Mesenchymal stem cell (in vitro differentiated cells and primary cell): Measurements from ENCODE around the gene CBL.
A peak's percentile ranks its signal among the peaks of the same experiment; 100 is the strongest.

Source experiments
- DNase-seq: peaks from one replicate; pipeline ENCODE4 v3.0.0-alpha.2; 2013
- H2AFZ ChIP-seq: one replicate; pipeline ENCODE4 v1.6.1; 2013; ENCODE audit warnings: low read depth, mild to moderate bottlenecking, control low read depth, inconsistent platforms, low read length, moderate library complexity
- H2AK5ac ChIP-seq: 2 replicates; pipeline ENCODE4 v1.6.1; 2013; ENCODE audit warnings: low read length, moderate library complexity, mild to moderate bottlenecking, inconsistent platforms; ENCODE audit not compliant: severe bottlenecking
- H2BK120ac ChIP-seq: one replicate; pipeline ENCODE4 v1.6.1; 2013; ENCODE audit warnings: low read depth, mild to moderate bottlenecking, inconsistent platforms, low read length, moderate library complexity
- H2BK12ac ChIP-seq, 2 experiments: one replicate each; pipeline ENCODE4 v1.6.1; 2013; ENCODE audit warnings: inconsistent platforms in 2 of 2, low read length in 2 of 2, mild to moderate bottlenecking in 2 of 2, moderate library complexity in 2 of 2, control low read depth in 1 of 2
- H2BK15ac ChIP-seq: one replicate; pipeline ENCODE4 v1.6.1; 2013; ENCODE audit warnings: mild to moderate bottlenecking, low read depth, inconsistent platforms; ENCODE audit not compliant: poor library complexity, severe bottlenecking
- H2BK5ac ChIP-seq: 2 replicates; pipeline ENCODE4 v1.6.1; 2013; ENCODE audit warnings: low read depth, mild to moderate bottlenecking, low read length, control low read depth, inconsistent platforms; ENCODE audit not compliant: poor library complexity, severe bottlenecking
- H3K14ac ChIP-seq, 2 experiments: one replicate each; pipeline ENCODE4 v1.6.1; 2013; ENCODE audit warnings: inconsistent platforms in 2 of 2, low read length in 2 of 2, control low read depth in 1 of 2, mild to moderate bottlenecking in 1 of 2, moderate library complexity in 1 of 2
- H3K18ac ChIP-seq, 2 experiments: one replicate each; pipeline ENCODE4 v1.6.1; 2013; ENCODE audit warnings: inconsistent platforms in 2 of 2, low read length in 2 of 2, control low read depth in 1 of 2, low read depth in 1 of 2, mild to moderate bottlenecking in 1 of 2
- H3K23ac ChIP-seq, 2 experiments: one replicate each; pipeline ENCODE4 v1.6.1; 2013; ENCODE audit warnings: inconsistent platforms in 2 of 2, low read length in 2 of 2, mild to moderate bottlenecking in 2 of 2, moderate library complexity in 2 of 2, control low read depth in 1 of 2
- H3K27ac ChIP-seq: 2 replicates; pipeline ENCODE4 v1.5.1; 2013; ENCODE audit warnings: mild to moderate bottlenecking, moderate library complexity, low read length, control low read depth, inconsistent platforms; ENCODE audit not compliant: poor library complexity, severe bottlenecking
- H3K27me3 ChIP-seq, 2 experiments: 2 replicates each; pipeline versions ENCODE4 v1.6.1 to v1.7.0; 2013; ENCODE audit warnings: low read length in 2 of 2, mild to moderate bottlenecking in 2 of 2, moderate library complexity in 2 of 2, control low read depth in 1 of 2, inconsistent platforms in 1 of 2; ENCODE audit not compliant: control insufficient read depth in 1 of 2, insufficient read depth in 1 of 2
- H3K36me3 ChIP-seq, 2 experiments: 2 replicates each; pipeline versions ENCODE4 v1.6.1 to v1.7.0; 2013; ENCODE audit warnings: low read length in 2 of 2, control low read depth in 1 of 2, inconsistent platforms in 1 of 2, low read depth in 1 of 2, mild to moderate bottlenecking in 1 of 2; ENCODE audit not compliant: insufficient read depth in 2 of 2, control insufficient read depth in 1 of 2
- H3K4ac ChIP-seq, 2 experiments: one replicate each; pipeline ENCODE4 v1.6.1; 2013; ENCODE audit warnings: inconsistent platforms in 2 of 2, low read length in 2 of 2, mild to moderate bottlenecking in 2 of 2, moderate library complexity in 2 of 2, control low read depth in 1 of 2, low read depth in 1 of 2
- H3K4me1 ChIP-seq: 2 replicates; pipeline ENCODE4 v1.6.1; 2013; ENCODE audit warnings: low read depth, low read length, control low read depth; ENCODE audit not compliant: control insufficient read depth, insufficient read depth
- H3K4me2 ChIP-seq: 2 replicates; pipeline ENCODE4 v1.6.1; 2013; ENCODE audit warnings: low read length, mild to moderate bottlenecking, inconsistent platforms; ENCODE audit not compliant: poor library complexity, severe bottlenecking
- H3K4me3 ChIP-seq, 2 experiments: 2 replicates each; pipeline versions ENCODE4 v1.5.1 to v1.7.0; 2013; ENCODE audit warnings: low read length in 2 of 2, mild to moderate bottlenecking in 2 of 2, control low read depth in 1 of 2, low read depth in 1 of 2; ENCODE audit not compliant: insufficient read depth in 1 of 2
- H3K79me1 ChIP-seq: replicated peaks from 2 replicates; pipeline ENCODE4 v1.6.1; 2013; ENCODE audit warnings: mild to moderate bottlenecking, control low read depth, low read length, inconsistent platforms; ENCODE audit not compliant: poor library complexity, severe bottlenecking
- H3K9ac ChIP-seq: 2 replicates; pipeline ENCODE4 v1.7.0; 2013; ENCODE audit warnings: mild to moderate bottlenecking, low read length, moderate library complexity
- H3K9me3 ChIP-seq: 2 replicates; pipeline ENCODE4 v1.7.0; 2013; ENCODE audit warnings: mild to moderate bottlenecking, low read length; ENCODE audit not compliant: control insufficient read depth
- H4K8ac ChIP-seq: one replicate; pipeline ENCODE4 v1.6.1; 2013; ENCODE audit warnings: inconsistent platforms, mild to moderate bottlenecking, low read length, moderate library complexity
- H4K91ac ChIP-seq: one replicate; pipeline ENCODE4 v1.6.1; 2013; ENCODE audit warnings: mild to moderate bottlenecking, low read length, inconsistent platforms
- whole genome bisulfite sequencing: methylation state at CpG from one replicate; pipeline ENCODE4 v1.1.7; 2013; ENCODE audit warnings: mixed read lengths; 5-methylcytosine and 5-hydroxymethylcytosine counted together

The CBL gene

GRCh38 chr11:119307974-119308373 is 101.8 kb downstream of the CBL start:
- Histone ChIP-seq H2BK15ac (no peak overlapping the region), H3K14ac (no peak overlapping the region), H3K4me2 (no peak overlapping the region), H3K9ac (no peak overlapping the region), H3K27me3 (peaks cover 0 to 9% of the 10 kb centered on the region in 2 experiments), H3K4me3 (no peak overlapping the region), H2BK5ac (no peak overlapping the region), H3K23ac (no peak overlapping the region), H2BK12ac (no peak overlapping the region), H3K36me3 (peaks cover 37 to 61% of the 10 kb centered on the region in 2 experiments), H4K91ac (no peak overlapping the region), H3K4ac (no peak overlapping the region), H3K9me3 (no peaks in the 10 kb centered on the region), H3K18ac (no peak overlapping the region), H3K79me1 (peaks cover 1% of the 10 kb centered on the region), H4K8ac (peak overlapping the region; percentile 32), H3K4me1 (peaks cover 1% of the 10 kb centered on the region), H2AFZ (no peak overlapping the region), H3K27ac (no peak overlapping the region), H2BK120ac (no peak overlapping the region), H2AK5ac (peak overlapping the region; percentile 44)
- WGBS = 96% methylated on average over 5 of the region's 5 CpGs
- no peak for DNase-seq

- no peak overlapping the region for H2AFZ ChIP-seq
These were observed 103.3 kb downstream of the CBL start for GRCh38 chr11:119309411-119309810.

GRCh38 chr11:119309953-119310681 is 104.0 kb downstream of the CBL start:
- Histone ChIP-seq H3K14ac (no peak overlapping the region), H3K27me3 (peaks cover 0 to 17% of the 10 kb centered on the region in 2 experiments), H3K4me3 (no peak overlapping the region), H2AFZ (no peak overlapping the region), H2BK15ac (no peak overlapping the region), H3K18ac (no peak overlapping the region), H3K79me1 (peaks cover 7% of the 10 kb centered on the region), H3K36me3 (peaks cover 18 to 70% of the 10 kb centered on the region in 2 experiments), H3K27ac (no peak overlapping the region), H3K4me1 (peaks cover 7% of the 10 kb centered on the region), H2BK5ac (no peak overlapping the region), H4K91ac (no peak overlapping the region), H3K23ac (no peak overlapping the region), H3K4me2 (no peak overlapping the region), H2AK5ac (no peak overlapping the region), H3K4ac (no peak overlapping the region), H3K9me3 (no peaks in the 10 kb centered on the region), H2BK12ac (no peak overlapping the region), H4K8ac (no peak overlapping the region), H2BK120ac (no peak overlapping the region), H3K9ac (no peak overlapping the region)
- 81% methylated on average over 17 of the region's 17 CpGs for WGBS
- no peak for DNase-seq

More at GRCh38 chr11:119309411-119309810, 103.3 kb downstream of the CBL start:
- 98% methylated on average over 11 of the region's 11 CpGs for WGBS
- Histone ChIP-seq H4K8ac (no peak overlapping the region), H4K91ac (no peak overlapping the region), H3K18ac (no peak overlapping the region), H3K9me3 (no peaks in the 10 kb centered on the region), H3K27me3 (peaks cover 0 to 10% of the 10 kb centered on the region in 2 experiments), H2BK12ac (no peak overlapping the region), H2BK120ac (no peak overlapping the region), H3K79me1 (peaks cover 4% of the 10 kb centered on the region), H2BK15ac (no peak overlapping the region), H3K4me1 (peaks cover 1% of the 10 kb centered on the region), H3K23ac (no peak overlapping the region), H3K4ac (no peak overlapping the region), H3K4me2 (no peak overlapping the region), H3K36me3 (peaks cover 23 to 63% of the 10 kb centered on the region in 2 experiments), H3K4me3 (no peak overlapping the region), H3K9ac (no peak overlapping the region), H2AK5ac (no peak overlapping the region), H3K14ac (no peak overlapping the region), H3K27ac (no peak overlapping the region), H2BK5ac (no peak overlapping the region)
- DNase-seq = no peak

GRCh38 chr11:119310682-119311052 is 104.5 kb downstream of the CBL start:
- no peak for DNase-seq

More at GRCh38 chr11:119310682-119311052, 104.5 kb downstream of the CBL start:
- Histone ChIP-seq H3K4me1 (peaks cover 12% of the 10 kb centered on the region), H2BK5ac (no peak overlapping the region), H3K18ac (no peak overlapping the region), H3K4me3 (no peak overlapping the region), H3K27me3 (peaks cover 0 to 21% of the 10 kb centered on the region in 2 experiments), H3K79me1 (peaks cover 9% of the 10 kb centered on the region), H4K91ac (no peak overlapping the region), H3K27ac (no peak overlapping the region), H3K9ac (no peak overlapping the region), H3K36me3 (peaks cover 17 to 70% of the 10 kb centered on the region in 2 experiments), H2BK12ac (no peak overlapping the region), H2AK5ac (no peak overlapping the region), H3K9me3 (no peaks in the 10 kb centered on the region), H3K23ac (no peak overlapping the region), H4K8ac (no peak overlapping the region), H2AFZ (no peak overlapping the region), H2BK120ac (no peak overlapping the region), H3K4me2 (no peak overlapping the region), H3K14ac (no peak overlapping the region), H3K4ac (no peak overlapping the region), H2BK15ac (no peak overlapping the region)
- 95% methylated on average over 20 of the region's 20 CpGs for WGBS
